Natural killer cell (primary cell): ENCODE results near the gene ADSS1. TPM values are rescaled to one million over a fixed set of nuclear protein-coding genes. Genes with fewer than 3 reads are reported as not detected.
A peak's percentile ranks its signal among the peaks of the same experiment; 100 is the strongest.

Experiments
- ATAC-seq, 3 donors: fragments of 150-1000 bp in 2 of 3; fragments of 200-7000 bp in 1 of 3; cut with Tn5 transposase; 1 replicate in 1 of 3; 2 replicates in 2 of 3; pipeline ENCODE4 v1.10.0; 2021; ENCODE audit warnings: mild to moderate bottlenecking in 2 of 3, moderate library complexity in 2 of 3
- DNase-seq, 2 donors: peaks; one replicate each; pipeline versions ENCODE4 v3.0.0 to v3.0.0-alpha.2; 2013 to 2021; ENCODE audit warnings: mixed read lengths in 1 of 2
- H3K27ac ChIP-seq: one replicate; pipeline ENCODE4 v1.5.1; 2013; ENCODE audit warnings: mild to moderate bottlenecking, low read length
- H3K27me3 ChIP-seq: one replicate; pipeline ENCODE4 v1.6.1; 2013; ENCODE audit warnings: low read length; ENCODE audit not compliant: control insufficient read depth, insufficient read depth
- H3K36me3 ChIP-seq: one replicate; pipeline ENCODE4 v1.6.1; 2013; ENCODE audit warnings: low read length; ENCODE audit not compliant: control insufficient read depth, insufficient read depth
- H3K4me1 ChIP-seq: one replicate; pipeline ENCODE4 v1.6.1; 2013; ENCODE audit warnings: low read length; ENCODE audit not compliant: control insufficient read depth, insufficient read depth
- H3K4me3 ChIP-seq: one replicate; pipeline ENCODE4 v1.5.1; 2013; ENCODE audit warnings: low read length
- H3K9me3 ChIP-seq: one replicate; pipeline ENCODE4 v1.6.1; 2013; ENCODE audit warnings: low read length; ENCODE audit not compliant: control insufficient read depth, insufficient read depth
- H3K27ac Mint-ChIP-seq, 2 donors: one replicate each; pipeline ENCODE4 v1.8.0; 2022; ENCODE audit warnings: mild to moderate bottlenecking in 2 of 2, mixed read lengths in 2 of 2, moderate library complexity in 1 of 2
- H3K27me3 Mint-ChIP-seq, 2 donors: one replicate each; pipeline ENCODE4 v1.8.0; 2022; ENCODE audit warnings: low read depth in 2 of 2, mixed read lengths in 2 of 2
- H3K36me3 Mint-ChIP-seq: one replicate; pipeline ENCODE4 v1.8.0; 2022; ENCODE audit warnings: mixed read lengths
- H3K4me1 Mint-ChIP-seq, 2 donors: one replicate each; pipeline ENCODE4 v1.8.0; 2022; ENCODE audit warnings: mixed read lengths in 2 of 2
- H3K4me3 Mint-ChIP-seq: one replicate; pipeline ENCODE4 v1.8.0; 2022; ENCODE audit warnings: mild to moderate bottlenecking, moderate library complexity, mixed read lengths
- H3K9me3 Mint-ChIP-seq, 2 donors: one replicate each; pipeline ENCODE4 v1.8.0; 2022; ENCODE audit warnings: mixed read lengths in 2 of 2
- WGBS: methylation state at CpG from one replicate; pipeline ENCODE4 v1.1.7; 2013; ENCODE audit warnings: missing lambda C conversion rate; ENCODE audit not compliant: insufficient coverage; 5-methylcytosine and 5-hydroxymethylcytosine counted together
- intact Hi-C: fragments of 100-400 bp; cut with micrococcal nuclease; formaldehyde crosslinking; loops from one replicate; pipeline ENCODE4 v1.14.2; 2022
- total RNA-seq, 4 donors: library from RNA; stranded (reverse); fragments of 120-200 nt in 1 of 4; gene quantifications; one replicate each; pipeline versions ENCODE4 v1.2.3 to v1.2.4, GENCODE V29; 2013 to 2022
- TF ChIP-seq, protein P1 (sequence below): fragments of 200-600 bp; IDR thresholded peaks from one replicate; pipeline ENCODE4 v1.8.0; 2022; ENCODE audit warnings: antibody characterized with exemption

The ADSS1 gene
- total RNA-seq, 3 donors from 2014 or later (not counting 1 experiment from before 2014, with no cell fraction given) = 2.1 to 2.7 (median 2.5) TPM

DNA sequence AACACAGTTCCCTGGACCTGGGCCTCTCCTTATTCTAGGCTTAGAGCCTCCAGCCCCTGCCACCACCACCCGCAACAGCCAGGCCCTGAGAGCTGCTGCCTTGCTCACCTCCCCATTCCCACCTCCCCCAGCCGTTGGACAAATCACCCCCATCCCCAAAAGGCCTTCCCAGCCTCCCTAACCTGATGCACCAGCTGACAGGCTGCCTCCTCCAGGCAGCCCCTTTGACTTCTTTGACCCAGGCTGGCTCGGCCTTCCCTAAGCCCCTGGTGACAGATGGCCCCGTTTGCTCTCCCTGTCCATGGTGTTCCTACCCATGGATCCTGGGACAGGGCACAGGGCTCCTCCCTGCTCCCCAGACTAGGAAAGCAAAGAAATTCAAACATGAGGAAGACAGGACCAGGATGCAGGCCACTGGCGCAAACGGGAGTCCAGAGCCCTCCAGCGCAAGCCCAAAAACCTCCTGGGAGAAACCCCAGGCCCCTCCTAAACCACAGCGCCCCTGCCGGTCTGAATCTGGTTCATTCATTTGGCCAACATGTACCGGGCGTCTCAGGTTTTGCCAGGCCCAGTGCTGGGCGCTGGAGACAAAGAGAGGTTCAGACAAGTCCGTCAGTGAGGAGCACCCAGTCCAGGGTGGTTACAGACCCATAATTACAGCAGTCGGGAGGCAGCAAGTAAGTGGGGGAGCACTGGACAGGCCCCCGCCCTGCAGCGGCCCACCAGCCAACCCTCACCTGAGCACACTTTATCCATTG lies 69.1 kb downstream of the ADSS1 start:
- H3K36me3 Mint-ChIP-seq = no peaks in the 10 kb centered on the region
- peaks cover 27% of the 10 kb centered on the region for H3K36me3 ChIP-seq
- WGBS = 90% methylated on average over 16 of the region's 16 CpGs
- ATAC-seq (no peak), DNase-seq (no peak)
- no peak overlapping the region for H3K27ac ChIP-seq
- no peak overlapping the region for H3K4me3 ChIP-seq
- H3K4me1 Mint-ChIP-seq = peaks cover 19 to 59% of the 10 kb centered on the region in 2 donors
- no peaks in the 10 kb centered on the region for H3K9me3 ChIP-seq
- H3K27me3 Mint-ChIP-seq = no peaks in the 10 kb centered on the region
- TF ChIP-seq, protein P1, sequence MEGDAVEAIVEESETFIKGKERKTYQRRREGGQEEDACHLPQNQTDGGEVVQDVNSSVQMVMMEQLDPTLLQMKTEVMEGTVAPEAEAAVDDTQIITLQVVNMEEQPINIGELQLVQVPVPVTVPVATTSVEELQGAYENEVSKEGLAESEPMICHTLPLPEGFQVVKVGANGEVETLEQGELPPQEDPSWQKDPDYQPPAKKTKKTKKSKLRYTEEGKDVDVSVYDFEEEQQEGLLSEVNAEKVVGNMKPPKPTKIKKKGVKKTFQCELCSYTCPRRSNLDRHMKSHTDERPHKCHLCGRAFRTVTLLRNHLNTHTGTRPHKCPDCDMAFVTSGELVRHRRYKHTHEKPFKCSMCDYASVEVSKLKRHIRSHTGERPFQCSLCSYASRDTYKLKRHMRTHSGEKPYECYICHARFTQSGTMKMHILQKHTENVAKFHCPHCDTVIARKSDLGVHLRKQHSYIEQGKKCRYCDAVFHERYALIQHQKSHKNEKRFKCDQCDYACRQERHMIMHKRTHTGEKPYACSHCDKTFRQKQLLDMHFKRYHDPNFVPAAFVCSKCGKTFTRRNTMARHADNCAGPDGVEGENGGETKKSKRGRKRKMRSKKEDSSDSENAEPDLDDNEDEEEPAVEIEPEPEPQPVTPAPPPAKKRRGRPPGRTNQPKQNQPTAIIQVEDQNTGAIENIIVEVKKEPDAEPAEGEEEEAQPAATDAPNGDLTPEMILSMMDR = no peak
- no peaks in the 10 kb centered on the region for H3K27me3 ChIP-seq
- H3K4me1 ChIP-seq = peaks cover 52% of the 10 kb centered on the region
- H3K27ac Mint-ChIP-seq = peak overlapping the region; percentile 59 to 85
- no peaks in the 10 kb centered on the region for H3K9me3 Mint-ChIP-seq
- peak overlapping the region; percentile 93 for H3K4me3 Mint-ChIP-seq
- intact Hi-C loops = no loop called here

DNA sequence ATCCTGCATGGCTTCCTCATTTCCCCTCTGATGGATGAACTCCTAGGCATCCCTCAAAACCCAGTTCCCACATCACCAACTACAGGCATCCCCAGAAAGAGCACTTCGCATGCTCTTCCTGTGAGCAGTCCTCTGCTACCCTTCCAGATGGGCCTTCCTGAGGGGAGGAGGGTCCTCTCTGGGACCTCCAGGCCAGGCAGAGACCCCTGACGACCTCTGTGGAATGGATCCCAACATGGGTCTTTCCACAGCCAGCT lies 69.6 kb downstream of the ADSS1 start:
- TF ChIP-seq, protein P1 = no peak
- DNase-seq (no peak), ATAC-seq (no peak)
- Mint-ChIP-seq H3K27ac (peak overlapping the region; percentile 83 to 85), H3K36me3 (no peaks in the 10 kb centered on the region), H3K4me3 (peak overlapping the region; percentile 93), H3K27me3 (no peaks in the 10 kb centered on the region), H3K9me3 (no peaks in the 10 kb centered on the region), H3K4me1 (peaks cover 19 to 61% of the 10 kb centered on the region in 2 donors)
- Histone ChIP-seq H3K9me3 (no peaks in the 10 kb centered on the region), H3K27ac (no peak overlapping the region), H3K4me1 (peaks cover 47% of the 10 kb centered on the region), H3K27me3 (no peaks in the 10 kb centered on the region), H3K36me3 (peaks cover 27% of the 10 kb centered on the region), H3K4me3 (no peak overlapping the region)
- intact Hi-C loops = no loop called here
- 86% methylated on average over 2 of the region's 2 CpGs for WGBS

DNA sequence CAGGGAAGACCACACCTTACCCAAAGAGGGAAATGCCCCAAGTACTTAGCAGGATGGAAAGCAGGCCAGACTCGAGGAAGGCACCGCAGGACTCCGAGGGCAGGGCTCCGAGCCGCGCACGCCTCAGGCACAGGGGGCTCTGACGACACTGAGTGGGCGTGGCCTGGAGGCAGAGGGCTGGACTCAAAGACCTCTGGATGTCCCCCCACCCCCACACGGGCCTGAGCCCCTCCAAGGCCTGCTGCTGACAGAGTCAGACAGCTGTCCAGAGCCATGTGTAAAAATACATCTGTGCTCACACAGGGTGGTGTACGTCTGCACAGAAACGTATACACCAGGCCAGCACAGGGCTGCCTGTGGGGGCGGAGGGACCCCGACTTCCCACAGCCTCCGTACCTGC lies 70.1 kb downstream of the ADSS1 start:
- H3K9me3 ChIP-seq = no peaks in the 10 kb centered on the region
- 25% methylated on average over 15 of the region's 15 CpGs for WGBS
- Mint-ChIP-seq H3K4me3 (peak overlapping the region; percentile 93), H3K27ac (peak overlapping the region; percentile 83 to 85), H3K36me3 (no peaks in the 10 kb centered on the region), H3K4me1 (peaks cover 19 to 64% of the 10 kb centered on the region in 2 donors), H3K27me3 (no peaks in the 10 kb centered on the region), H3K9me3 (no peaks in the 10 kb centered on the region)
- no peak overlapping the region for H3K27ac ChIP-seq
- TF ChIP-seq, protein P1 = no peak
- intact Hi-C loops = loop anchor here (2.0 kb wide), 1 partner anchor 41 kb away; the partner anchor contains the start of gene SIVA1
- H3K4me1 ChIP-seq = peaks cover 45% of the 10 kb centered on the region
- peak in 1 of 2 donors; percentile 57 for DNase-seq
- H3K4me3 ChIP-seq = peak overlapping the region; percentile 50
- H3K27me3 ChIP-seq = no peaks in the 10 kb centered on the region
- peaks cover 27% of the 10 kb centered on the region for H3K36me3 ChIP-seq
- no peak for ATAC-seq

DNA sequence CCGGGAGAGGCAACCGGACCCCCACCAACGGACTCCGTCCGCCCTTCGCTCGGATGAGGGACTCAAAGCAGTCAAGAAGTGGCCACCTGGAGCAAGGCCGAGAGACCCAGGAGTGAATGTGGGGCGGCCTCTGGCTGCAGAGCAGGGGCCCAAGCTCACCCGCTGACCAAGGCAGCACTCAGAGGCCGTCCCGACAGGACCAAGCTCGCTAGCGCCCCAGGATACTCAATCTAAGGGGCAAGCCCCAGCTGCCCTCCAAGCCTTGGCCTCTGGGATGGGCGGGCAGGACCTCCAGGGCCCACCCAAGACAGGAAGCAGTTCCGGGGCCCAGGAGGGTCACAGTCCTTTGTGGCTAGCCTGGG lies 70.6 kb downstream of the ADSS1 start:
- DNase-seq = peak in 1 of 2 donors; percentile 18
- ATAC-seq = peak in 1 of 3 donors; percentile 1
- H3K27me3 ChIP-seq = no peaks in the 10 kb centered on the region
- TF ChIP-seq, protein P1 = no peak
- peak overlapping the region; percentile 60 for H3K27ac ChIP-seq
- peaks cover 24% of the 10 kb centered on the region for H3K36me3 ChIP-seq
- H3K9me3 ChIP-seq = no peaks in the 10 kb centered on the region
- Mint-ChIP-seq H3K4me3 (peak overlapping the region; percentile 93), H3K36me3 (no peaks in the 10 kb centered on the region), H3K4me1 (peaks cover 19 to 64% of the 10 kb centered on the region in 2 donors), H3K9me3 (no peaks in the 10 kb centered on the region), H3K27ac (peak overlapping the region; percentile 83 to 85), H3K27me3 (no peaks in the 10 kb centered on the region)
- 11% methylated on average over 16 of the region's 16 CpGs for WGBS
- peak overlapping the region; percentile 50 for H3K4me3 ChIP-seq
- H3K4me1 ChIP-seq = peaks cover 46% of the 10 kb centered on the region
- intact Hi-C loops = loop anchor here (2.0 kb wide), 1 partner anchor 42 kb away; the partner anchor contains the start of gene SIVA1
